Fibroblast of lung (primary cell): Measurements from ENCODE around the gene DAPK1.

Source experiments
- CTCF ChIP-seq, 2 donors: IDR thresholded peaks in 1 of 2; conservative IDR thresholded peaks in 1 of 2; 1 replicate in 1 of 2; 2 replicates in 1 of 2; pipeline ENCODE4 v1.5.1; 2011 to 2012; ENCODE audit warnings: low read length in 2 of 2, control low read depth in 1 of 2, inconsistent platforms in 1 of 2, low read depth in 1 of 2, mild to moderate bottlenecking in 1 of 2
- EZH2 ChIP-seq: IDR thresholded peaks from 2 replicates; pipeline ENCODE4 v1.5.1; 2012; ENCODE audit warnings: low read length, control low read depth, mild to moderate bottlenecking; ENCODE audit errors: missing control alignments

GRCh38 chr9:87562530-87563170 lies 65.0 kb downstream of the DAPK1 start:
- no peak for TF ChIP-seq CTCF (conservative IDR thresholded peaks at IDR 0.05 in 1 of 2, IDR thresholded peaks at IDR 0.05 in 1 of 2; ENCODE audit: low read depth in 1 of 2, low read length in 2 of 2)
- no peak for TF ChIP-seq EZH2
